Fibroblast of skin of scalp (primary cell): Measurements from ENCODE around the gene TCP1.
"Not testable (repeated sequence)": the region's sequence is repeated elsewhere in the genome, so short reads cannot be mapped to it uniquely, and the experiment has no call there.

Source experiments
- DNase-seq: peaks from one replicate; pipeline ENCODE4 v3.0.0-alpha.2; 2013

TCP1 gene

GRCh38 chr6:159816775-159817174 is 27.4 kb upstream of the TCP1 start:
- DNase-seq: not testable (repeated sequence)

- DNase-seq: no peak
These were observed 26.0 kb upstream of the TCP1 start for GRCh38 chr6:159815410-159815809.

- no peak for DNase-seq
These were observed 24.4 kb upstream of the TCP1 start for GRCh38 chr6:159813781-159814180.

- no peak for DNase-seq
These were observed 19.7 kb upstream of the TCP1 start for GRCh38 chr6:159809149-159809548.

- DNase-seq: no peak
These were observed 19.2 kb upstream of the TCP1 start for GRCh38 chr6:159808647-159809046.

- DNase-seq: no peak
These were observed 17.9 kb upstream of the TCP1 start for GRCh38 chr6:159807150-159807858.

- DNase-seq: no peak
These were observed 16.6 kb upstream of the TCP1 start for GRCh38 chr6:159806021-159806458.

- DNase-seq: no peak
These were observed 16.1 kb upstream of the TCP1 start for GRCh38 chr6:159805440-159806020.

GRCh38 chr6:159804504-159804903 is 15.1 kb upstream of the TCP1 start:
- DNase-seq: no peak

GRCh38 chr6:159801935-159802334 is 12.5 kb upstream of the TCP1 start:
- no peak for DNase-seq

- DNase-seq: no peak
These were observed 10.9 kb upstream of the TCP1 start, which contains the start of gene PNLDC1 for GRCh38 chr6:159800141-159800865. Gene PNLDC1 (plus strand): TSS chr6:159800276. CDS start chr6:159800308, 32 bp downstream.

- DNase-seq: no peak
These were observed 8.2 kb upstream of the TCP1 start for GRCh38 chr6:159797554-159797953.

- not testable (repeated sequence) for DNase-seq
These were observed 5.6 kb upstream of the TCP1 start for GRCh38 chr6:159794976-159795375.

GRCh38 chr6:159790956-159791598 is 1.7 kb upstream of the TCP1 start:
- DNase-seq: no peak

GRCh38 chr6:159790149-159790955 is 950 bp upstream of the TCP1 start, which contains the start of gene MRPL18:
Gene MRPL18 (plus strand): TSS chr6:159790467. CDS start chr6:159790588, 121 bp downstream.
- peak; percentile 99 for DNase-seq

- DNase-seq: peak; percentile 18
These were observed 537 bp downstream of the TCP1 start for GRCh38 chr6:159788753-159789376.

- no peak for DNase-seq
These were observed 1.1 kb downstream of the TCP1 start for GRCh38 chr6:159788276-159788675.

- no peak for DNase-seq
These were observed 10.8 kb downstream of the TCP1 start for GRCh38 chr6:159778542-159779103.

GRCh38 chr6:159778131-159778530 is 11.3 kb downstream of the TCP1 start:
- no peak for DNase-seq

- DNase-seq: no peak
These were observed 12.0 kb downstream of the TCP1 start for GRCh38 chr6:159777240-159777904.

- DNase-seq: no peak
These were observed 17.2 kb downstream of the TCP1 start for GRCh38 chr6:159772196-159772595.
